Activated CD4-positive, alpha-beta T cell treated with anti-CD3 and anti-CD28 coated beads, Interleukin-2, Interleukin-4, amounts not matched to agents 100 ng/mL and 50 ng/mL, durations not matched to agents 16 hours and 8 hours (primary cell): ENCODE results near the gene TRPT1.

Source experiments
- DNase-seq: peaks from one replicate; pipeline ENCODE4 v3.0.0-alpha.2; 2020; ENCODE audit warnings: low spot score

Gene TRPT1

GRCh38 chr11:64225608-64226506 is at the start of gene TRPT1, which contains the start of gene NUDT22:
Gene TRPT1 (minus strand): TSS chr11:64226186. CDS start chr11:64225860, 326 bp downstream.
Gene NUDT22 (plus strand): TSS chr11:64226274. CDS start chr11:64226653, 379 bp downstream.
- peak; percentile 93 for DNase-seq

- DNase-seq, result no peak
Observed at GRCh38 chr11:64275031-64275800, 49.2 kb upstream of the TRPT1 start.

GRCh38 chr11:64269540-64270220 is 43.7 kb upstream of the TRPT1 start:
- DNase-seq, result peak; percentile 99

- DNase-seq, result peak; percentile 64
Observed at GRCh38 chr11:64268893-64269539, 43.0 kb upstream of the TRPT1 start.

GRCh38 chr11:64268025-64268892 is 42.3 kb upstream of the TRPT1 start:
- no peak for DNase-seq

GRCh38 chr11:64267207-64267945 is 41.4 kb upstream of the TRPT1 start:
- DNase-seq, result no peak

GRCh38 chr11:64266339-64266738 is 40.4 kb upstream of the TRPT1 start:
- no peak for DNase-seq

- DNase-seq, result no peak
Observed at GRCh38 chr11:64265176-64266160, 39.5 kb upstream of the TRPT1 start.

GRCh38 chr11:64264371-64264852 is 38.4 kb upstream of the TRPT1 start:
- DNase-seq, result no peak

GRCh38 chr11:64263947-64264317 is 37.9 kb upstream of the TRPT1 start:
- no peak for DNase-seq

GRCh38 chr11:64263021-64263946 is 37.3 kb upstream of the TRPT1 start:
- DNase-seq, result no peak

- DNase-seq, result no peak
Observed at GRCh38 chr11:64262271-64263002, 36.5 kb upstream of the TRPT1 start.

- no peak for DNase-seq
Observed at GRCh38 chr11:64261556-64262080, 35.6 kb upstream of the TRPT1 start.

- no peak for DNase-seq
Observed at GRCh38 chr11:64260147-64260708, 34.2 kb upstream of the TRPT1 start.

- no peak for DNase-seq
Observed at GRCh38 chr11:64259533-64260067, 33.6 kb upstream of the TRPT1 start.

- no peak for DNase-seq
Observed at GRCh38 chr11:64258946-64259532, 33.1 kb upstream of the TRPT1 start.
